G401 (cell line): ENCODE results near the gene POPDC3. TPM values are rescaled to one million over a fixed set of nuclear protein-coding genes. Genes with fewer than 3 reads are reported as not detected.

ENCODE experiments used
- DNase-seq: peaks from one replicate; pipeline ENCODE4 v3.0.0-alpha.2; 2015; ENCODE audit warnings: low spot score
- in situ Hi-C: cut with HindIII; loops from 2 replicates; pipeline ENCODE4 v1.10.0; 2016; ENCODE audit warnings: low sequenced_read_pairs, mixed read lengths
- total RNA-seq: library from RNA; depleted of rRNA; stranded (reverse); fragments of >200 nt; shearing (Covaris generic); gene quantifications from 2 replicates; pipeline ENCODE4 v1.2.3, GENCODE V29; 2014

Gene POPDC3
- total RNA-seq, 1 experiment from 2014 or later = 37.8 TPM

GRCh38 chr6:105164418-105164817 is 15.4 kb downstream of the POPDC3 start:
- DNase-seq = no peak
- in situ Hi-C loops = no loop called here

GRCh38 chr6:105163183-105163582 is 16.6 kb downstream of the POPDC3 start:
- DNase-seq = no peak
- in situ Hi-C loops = no loop called here

- DNase-seq = no peak
- in situ Hi-C loops = no loop called here
Observed at GRCh38 chr6:105162377-105162776, 17.4 kb downstream of the POPDC3 start.

GRCh38 chr6:105161421-105161820 is 18.4 kb downstream of the POPDC3 start:
- in situ Hi-C loops = no loop called here
- DNase-seq = no peak

GRCh38 chr6:105153676-105154075 is 26.1 kb downstream of the POPDC3 start:
- no peak for DNase-seq
- in situ Hi-C loops = no loop called here

- in situ Hi-C loops = no loop called here
- DNase-seq = no peak
Observed at GRCh38 chr6:105152880-105153279, 26.9 kb downstream of the POPDC3 start.

GRCh38 chr6:105151644-105152043 is 28.2 kb downstream of the POPDC3 start:
- no peak for DNase-seq
- in situ Hi-C loops = no loop called here

- no peak for DNase-seq
- in situ Hi-C loops = no loop called here
Observed at GRCh38 chr6:105138141-105138540, 41.7 kb downstream of the POPDC3 start.

GRCh38 chr6:105137388-105137787 is 42.4 kb downstream of the POPDC3 start:
- no peak for DNase-seq
- in situ Hi-C loops = no loop called here

- DNase-seq = no peak
- in situ Hi-C loops = no loop called here
Observed at GRCh38 chr6:105136431-105137350, 43.1 kb downstream of the POPDC3 start.

- DNase-seq = no peak
- in situ Hi-C loops = no loop called here
Observed at GRCh38 chr6:105135907-105136430, 43.8 kb downstream of the POPDC3 start.

- peak; percentile 9 for DNase-seq
- in situ Hi-C loops = no loop called here
Observed at GRCh38 chr6:105135056-105135455, 44.8 kb downstream of the POPDC3 start.

- DNase-seq = no peak
- in situ Hi-C loops = no loop called here
Observed at GRCh38 chr6:105122717-105123116, 57.1 kb downstream of the POPDC3 start.

GRCh38 chr6:105121981-105122380 is 57.8 kb downstream of the POPDC3 start:
- in situ Hi-C loops = no loop called here
- DNase-seq = no peak

- in situ Hi-C loops = no loop called here
- DNase-seq = no peak
Observed at GRCh38 chr6:105120570-105120969, 59.2 kb downstream of the POPDC3 start.

- DNase-seq = no peak
- in situ Hi-C loops = no loop called here
Observed at GRCh38 chr6:105116150-105116549, 63.7 kb downstream of the POPDC3 start.

- in situ Hi-C loops = no loop called here
Observed at GRCh38 chr6:105113422-105113821, 66.4 kb downstream of the POPDC3 start.

GRCh38 chr6:105112577-105112976 is 67.2 kb downstream of the POPDC3 start:
- no peak for DNase-seq
- in situ Hi-C loops = no loop called here

More at GRCh38 chr6:105113422-105113821, 66.4 kb downstream of the POPDC3 start:
- DNase-seq = no peak

GRCh38 chr6:105111871-105112270 is 67.9 kb downstream of the POPDC3 start:
- DNase-seq = no peak
- in situ Hi-C loops = no loop called here

- in situ Hi-C loops = no loop called here
- DNase-seq = no peak
Observed at GRCh38 chr6:105111105-105111504, 68.7 kb downstream of the POPDC3 start.
